Stimulated activated CD4-positive, alpha-beta T cell treated with anti-CD3 and anti-CD28 coated beads, Interleukin-4, amount 100 ng/mL, for 48 hours (primary cell): Measurements from ENCODE around the gene KLF7.

Source experiments
- DNase-seq, 2 donors: peaks; one replicate each; pipeline ENCODE4 v3.0.0-alpha.2; 2020; ENCODE audit warnings: low read depth in 2 of 2

The KLF7 gene

GRCh38 chr2:207149249-207150213, 16.2 kb downstream of the KLF7 start:
- DNase-seq = no peak

- no peak for DNase-seq
Measured at GRCh38 chr2:207148020-207148419, 17.7 kb downstream of the KLF7 start.

- DNase-seq = no peak
Measured at GRCh38 chr2:207144173-207144785, 21.5 kb downstream of the KLF7 start.

- DNase-seq = peak; percentile 19 to 20
Measured at GRCh38 chr2:207143215-207144172, 22.3 kb downstream of the KLF7 start.

- DNase-seq = no peak
Measured at GRCh38 chr2:207142461-207142860, 23.3 kb downstream of the KLF7 start.

GRCh38 chr2:207141386-207141785, 24.4 kb downstream of the KLF7 start:
- no peak for DNase-seq

- no peak for DNase-seq
Measured at GRCh38 chr2:207140265-207140664, 25.5 kb downstream of the KLF7 start.

- DNase-seq = no peak
Measured at GRCh38 chr2:207139552-207139951, 26.2 kb downstream of the KLF7 start.

GRCh38 chr2:207138627-207139297, 27.0 kb downstream of the KLF7 start:
- DNase-seq = no peak

- no peak for DNase-seq
Measured at GRCh38 chr2:207137596-207138337, 28.0 kb downstream of the KLF7 start.

GRCh38 chr2:207136874-207137273, 28.9 kb downstream of the KLF7 start:
- no peak for DNase-seq

GRCh38 chr2:207135801-207136457, 29.8 kb downstream of the KLF7 start:
- no peak for DNase-seq

GRCh38 chr2:207135340-207135739, 30.4 kb downstream of the KLF7 start:
- no peak for DNase-seq

- DNase-seq = no peak
Measured at GRCh38 chr2:207133820-207134519, 31.8 kb downstream of the KLF7 start.

- DNase-seq = no peak
Measured at GRCh38 chr2:207133458-207133819, 32.3 kb downstream of the KLF7 start.

GRCh38 chr2:207132019-207132418, 33.7 kb downstream of the KLF7 start:
- no peak for DNase-seq

GRCh38 chr2:207131594-207131993, 34.2 kb downstream of the KLF7 start:
- DNase-seq = no peak

GRCh38 chr2:207130958-207131521, 34.7 kb downstream of the KLF7 start:
- no peak for DNase-seq

- no peak for DNase-seq
Measured at GRCh38 chr2:207129821-207130220, 35.9 kb downstream of the KLF7 start.
